ENCODE measurements around the gene GALNT6.

The GALNT6 gene

GRCh38 chr12:51406290-51406689 lies 15.1 kb upstream of the GALNT6 start:
- no peaks in the 10 kb centered on the region for H3K4me1 ChIP-seq (ENCODE audit: control insufficient read depth, insufficient read depth, low read length, poor library complexity, severe bottlenecking)
- H3K27me3 ChIP-seq (replicated peaks; ENCODE audit: control insufficient read depth, insufficient read depth, low read length, poor library complexity, severe bottlenecking), result no peaks in the 10 kb centered on the region
- H3K4me3 ChIP-seq (ENCODE audit: insufficient read depth, low read depth, low read length, poor library complexity, severe bottlenecking), result no peak overlapping the region
- no peak for DNase-seq
- no peak overlapping the region for H3K27ac ChIP-seq (ENCODE audit: insufficient read depth, low read length, poor library complexity, severe bottlenecking)
- no peaks in the 10 kb centered on the region for H3K9me3 ChIP-seq (ENCODE audit: control insufficient read depth, low read length)
- H3K36me3 ChIP-seq (ENCODE audit: control insufficient read depth, insufficient read depth, low read length), result no peaks in the 10 kb centered on the region

- H3K4me3 ChIP-seq (ENCODE audit: insufficient read depth, low read depth, low read length, poor library complexity, severe bottlenecking), result no peak overlapping the region
- DNase-seq, result no peak
- no peak overlapping the region for H3K27ac ChIP-seq (ENCODE audit: insufficient read depth, low read length, poor library complexity, severe bottlenecking)
- no peaks in the 10 kb centered on the region for H3K27me3 ChIP-seq (replicated peaks; ENCODE audit: control insufficient read depth, insufficient read depth, low read length, poor library complexity, severe bottlenecking)
- H3K9me3 ChIP-seq (ENCODE audit: control insufficient read depth, low read length), result no peaks in the 10 kb centered on the region
- no peaks in the 10 kb centered on the region for H3K4me1 ChIP-seq (ENCODE audit: control insufficient read depth, insufficient read depth, low read length, poor library complexity, severe bottlenecking)
- no peaks in the 10 kb centered on the region for H3K36me3 ChIP-seq (ENCODE audit: control insufficient read depth, insufficient read depth, low read length)
Measured at GRCh38 chr12:51405801-51406207, 14.6 kb upstream of the GALNT6 start.

- Histone ChIP-seq H3K9me3 (ENCODE audit: control insufficient read depth, low read length) (no peaks in the 10 kb centered on the region), H3K4me3 (ENCODE audit: insufficient read depth, low read depth, low read length, poor library complexity, severe bottlenecking) (no peak overlapping the region), H3K27ac (ENCODE audit: insufficient read depth, low read length, poor library complexity, severe bottlenecking) (no peak overlapping the region), H3K27me3 (replicated peaks; ENCODE audit: control insufficient read depth, insufficient read depth, low read length, poor library complexity, severe bottlenecking) (no peaks in the 10 kb centered on the region), H3K36me3 (ENCODE audit: control insufficient read depth, insufficient read depth, low read length) (no peaks in the 10 kb centered on the region), H3K4me1 (ENCODE audit: control insufficient read depth, insufficient read depth, low read length, poor library complexity, severe bottlenecking) (no peaks in the 10 kb centered on the region)
- DNase-seq, result no peak
Measured at GRCh38 chr12:51404627-51405026, 13.4 kb upstream of the GALNT6 start.

GRCh38 chr12:51403681-51404136 lies 12.5 kb upstream of the GALNT6 start:
- H3K4me3 ChIP-seq (ENCODE audit: insufficient read depth, low read depth, low read length, poor library complexity, severe bottlenecking), result no peak overlapping the region
- DNase-seq, result no peak
- H3K27ac ChIP-seq (ENCODE audit: insufficient read depth, low read length, poor library complexity, severe bottlenecking), result no peak overlapping the region
- no peaks in the 10 kb centered on the region for H3K27me3 ChIP-seq (replicated peaks; ENCODE audit: control insufficient read depth, insufficient read depth, low read length, poor library complexity, severe bottlenecking)
- H3K9me3 ChIP-seq (ENCODE audit: control insufficient read depth, low read length), result no peaks in the 10 kb centered on the region
- no peaks in the 10 kb centered on the region for H3K36me3 ChIP-seq (ENCODE audit: control insufficient read depth, insufficient read depth, low read length)
- no peaks in the 10 kb centered on the region for H3K4me1 ChIP-seq (ENCODE audit: control insufficient read depth, insufficient read depth, low read length, poor library complexity, severe bottlenecking)

GRCh38 chr12:51403159-51403558 lies 12.0 kb upstream of the GALNT6 start:
- H3K4me3 ChIP-seq (ENCODE audit: insufficient read depth, low read depth, low read length, poor library complexity, severe bottlenecking), result no peak overlapping the region
- H3K27me3 ChIP-seq (replicated peaks; ENCODE audit: control insufficient read depth, insufficient read depth, low read length, poor library complexity, severe bottlenecking), result no peaks in the 10 kb centered on the region
- H3K36me3 ChIP-seq (ENCODE audit: control insufficient read depth, insufficient read depth, low read length), result no peaks in the 10 kb centered on the region
- no peaks in the 10 kb centered on the region for H3K9me3 ChIP-seq (ENCODE audit: control insufficient read depth, low read length)
- no peak for DNase-seq
- no peaks in the 10 kb centered on the region for H3K4me1 ChIP-seq (ENCODE audit: control insufficient read depth, insufficient read depth, low read length, poor library complexity, severe bottlenecking)
- no peak overlapping the region for H3K27ac ChIP-seq (ENCODE audit: insufficient read depth, low read length, poor library complexity, severe bottlenecking)

- H3K4me3 ChIP-seq (ENCODE audit: insufficient read depth, low read depth, low read length, poor library complexity, severe bottlenecking), result no peak overlapping the region
- H3K27ac ChIP-seq (ENCODE audit: insufficient read depth, low read length, poor library complexity, severe bottlenecking), result no peak overlapping the region
- no peak for DNase-seq
- no peaks in the 10 kb centered on the region for H3K9me3 ChIP-seq (ENCODE audit: control insufficient read depth, low read length)
- H3K36me3 ChIP-seq (ENCODE audit: control insufficient read depth, insufficient read depth, low read length), result no peaks in the 10 kb centered on the region
- H3K4me1 ChIP-seq (ENCODE audit: control insufficient read depth, insufficient read depth, low read length, poor library complexity, severe bottlenecking), result no peaks in the 10 kb centered on the region
- H3K27me3 ChIP-seq (replicated peaks; ENCODE audit: control insufficient read depth, insufficient read depth, low read length, poor library complexity, severe bottlenecking), result no peaks in the 10 kb centered on the region
Measured at GRCh38 chr12:51401900-51402299, 10.7 kb upstream of the GALNT6 start.

GRCh38 chr12:51401486-51401885 lies 10.3 kb upstream of the GALNT6 start:
- Histone ChIP-seq H3K27me3 (replicated peaks; ENCODE audit: control insufficient read depth, insufficient read depth, low read length, poor library complexity, severe bottlenecking) (no peaks in the 10 kb centered on the region), H3K36me3 (ENCODE audit: control insufficient read depth, insufficient read depth, low read length) (no peaks in the 10 kb centered on the region), H3K4me1 (ENCODE audit: control insufficient read depth, insufficient read depth, low read length, poor library complexity, severe bottlenecking) (no peaks in the 10 kb centered on the region), H3K27ac (ENCODE audit: insufficient read depth, low read length, poor library complexity, severe bottlenecking) (no peak overlapping the region), H3K9me3 (ENCODE audit: control insufficient read depth, low read length) (no peaks in the 10 kb centered on the region), H3K4me3 (ENCODE audit: insufficient read depth, low read depth, low read length, poor library complexity, severe bottlenecking) (no peak overlapping the region)
- DNase-seq, result no peak

- Histone ChIP-seq H3K36me3 (ENCODE audit: control insufficient read depth, insufficient read depth, low read length) (no peaks in the 10 kb centered on the region), H3K27ac (ENCODE audit: insufficient read depth, low read length, poor library complexity, severe bottlenecking) (no peak overlapping the region), H3K4me1 (ENCODE audit: control insufficient read depth, insufficient read depth, low read length, poor library complexity, severe bottlenecking) (peaks cover 2% of the 10 kb centered on the region), H3K9me3 (ENCODE audit: control insufficient read depth, low read length) (no peaks in the 10 kb centered on the region), H3K27me3 (replicated peaks; ENCODE audit: control insufficient read depth, insufficient read depth, low read length, poor library complexity, severe bottlenecking) (no peaks in the 10 kb centered on the region), H3K4me3 (ENCODE audit: insufficient read depth, low read depth, low read length, poor library complexity, severe bottlenecking) (no peak overlapping the region)
- DNase-seq, result no peak
Measured at GRCh38 chr12:51401020-51401419, 9.8 kb upstream of the GALNT6 start.

GRCh38 chr12:51399891-51400290 lies 8.7 kb upstream of the GALNT6 start:
- Histone ChIP-seq H3K4me3 (ENCODE audit: insufficient read depth, low read depth, low read length, poor library complexity, severe bottlenecking) (no peak overlapping the region), H3K9me3 (ENCODE audit: control insufficient read depth, low read length) (no peaks in the 10 kb centered on the region), H3K27me3 (replicated peaks; ENCODE audit: control insufficient read depth, insufficient read depth, low read length, poor library complexity, severe bottlenecking) (no peaks in the 10 kb centered on the region), H3K4me1 (ENCODE audit: control insufficient read depth, insufficient read depth, low read length, poor library complexity, severe bottlenecking) (peaks cover 13% of the 10 kb centered on the region), H3K27ac (ENCODE audit: insufficient read depth, low read length, poor library complexity, severe bottlenecking) (no peak overlapping the region), H3K36me3 (ENCODE audit: control insufficient read depth, insufficient read depth, low read length) (no peaks in the 10 kb centered on the region)
- no peak for DNase-seq

- H3K9me3 ChIP-seq (ENCODE audit: control insufficient read depth, low read length), result no peaks in the 10 kb centered on the region
- no peak overlapping the region for H3K4me3 ChIP-seq (ENCODE audit: insufficient read depth, low read depth, low read length, poor library complexity, severe bottlenecking)
- H3K27ac ChIP-seq (ENCODE audit: insufficient read depth, low read length, poor library complexity, severe bottlenecking), result no peak overlapping the region
- no peak for DNase-seq
- H3K36me3 ChIP-seq (ENCODE audit: control insufficient read depth, insufficient read depth, low read length), result no peaks in the 10 kb centered on the region
- peaks cover 34% of the 10 kb centered on the region for H3K4me1 ChIP-seq (ENCODE audit: control insufficient read depth, insufficient read depth, low read length, poor library complexity, severe bottlenecking)
- no peaks in the 10 kb centered on the region for H3K27me3 ChIP-seq (replicated peaks; ENCODE audit: control insufficient read depth, insufficient read depth, low read length, poor library complexity, severe bottlenecking)
Measured at GRCh38 chr12:51397670-51398069, 6.5 kb upstream of the GALNT6 start.
